K562 (cell line): ENCODE data around the gene YBEY. TPM values are rescaled to one million over a fixed set of nuclear protein-coding genes. Genes with fewer than 3 reads are reported as not detected.

ENCODE experiments used
- BCOR ChIP-seq: fragments of 450-650 bp; IDR thresholded peaks from 2 replicates; pipeline ENCODE4 v1.6.1; 2016
- COPS2 ChIP-seq: fragments of 450-650 bp; conservative IDR thresholded peaks from 2 replicates; pipeline ENCODE4 v1.6.1; 2016; ENCODE audit warnings: mild to moderate bottlenecking, moderate library complexity
- CTBP1 ChIP-seq: fragments of 450-650 bp; IDR thresholded peaks from 2 replicates; pipeline ENCODE4 v1.6.1; 2016; ENCODE audit warnings: borderline replicate concordance
- DDX20 ChIP-seq: fragments of 450-650 bp; IDR thresholded peaks from 2 replicates; pipeline ENCODE4 v1.6.1; 2016; ENCODE audit warnings: missing genetic modification characterization, low read depth, mild to moderate bottlenecking, missing compliant biosample characterization, moderate library complexity
- HNRNPL ChIP-seq: fragments of 200-400 bp; formaldehyde crosslinking; IDR thresholded peaks from 2 replicates; pipeline ENCODE4 v1.6.1; 2017; ENCODE audit warnings: low read depth, mild to moderate bottlenecking, low read length
- MCM7 ChIP-seq, 2 experiments: fragments of 450-650 bp; IDR thresholded peaks; 2 replicates each; pipeline ENCODE4 v1.6.1; 2016 to 2018
- MTA2 ChIP-seq: fragments of 450-650 bp; IDR thresholded peaks from 2 replicates; pipeline ENCODE4 v1.6.1; 2016; ENCODE audit warnings: low read depth
- POLR3G ChIP-seq: IDR thresholded peaks from 2 replicates; pipeline ENCODE4 v1.6.1; 2011; ENCODE audit not compliant: insufficient read length, insufficient replicate concordance; ENCODE audit errors: extremely low read depth
- RFX5 ChIP-seq: IDR thresholded peaks from 2 replicates; pipeline ENCODE4 v1.6.1; 2011; ENCODE audit warnings: low read depth, mild to moderate bottlenecking, improper control_type of control experiment, low read length
- SAP30 ChIP-seq: fragments of 200-600 bp; sonication (generic); IDR thresholded peaks from 2 replicates; pipeline ENCODE4 v1.6.1; 2012; ENCODE audit warnings: borderline replicate concordance, low read depth, mild to moderate bottlenecking, moderate library complexity, low read length, control low read depth, inconsistent platforms; ENCODE audit not compliant: insufficient read depth, poor library complexity, severe bottlenecking
- SP2 ChIP-seq: IDR thresholded peaks from 2 replicates; pipeline ENCODE4 v1.6.1; 2011; ENCODE audit warnings: mild to moderate bottlenecking, low read depth, low read length, moderate library complexity; ENCODE audit not compliant: poor library complexity, severe bottlenecking; ENCODE audit errors: extremely low read depth
- STAT5A ChIP-seq: IDR thresholded peaks from 2 replicates; pipeline ENCODE4 v1.6.1; 2012; ENCODE audit warnings: low read length, inconsistent platforms, borderline replicate concordance
- TAF15 ChIP-seq: fragments of 200-400 bp; formaldehyde crosslinking; IDR thresholded peaks from 2 replicates; pipeline ENCODE4 v1.6.1; 2017; ENCODE audit warnings: mild to moderate bottlenecking, low read depth, low read length, moderate library complexity
- TAF7 ChIP-seq: fragments of 450-650 bp; IDR thresholded peaks from 2 replicates; pipeline ENCODE4 v1.6.1; 2016; ENCODE audit warnings: missing genetic modification characterization, missing compliant biosample characterization
- TFAM ChIP-seq: fragments of 250-450 bp; sonication (Bioruptor Pico); conservative IDR thresholded peaks from 2 replicates; pipeline ENCODE4 v1.5.0; 2021; ENCODE audit warnings: mild to moderate bottlenecking, moderate library complexity
- XRCC3 ChIP-seq: fragments of 450-650 bp; IDR thresholded peaks from 2 replicates; pipeline ENCODE4 v1.6.1; 2017; ENCODE audit warnings: mild to moderate bottlenecking, moderate library complexity
- ZNF140 ChIP-seq: fragments of 250-450 bp; sonication (Bioruptor Pico); IDR thresholded peaks from 2 replicates; pipeline ENCODE4 v1.8.0; 2021; ENCODE audit warnings: moderate library complexity, mild to moderate bottlenecking, inconsistent platforms
- ZNF766 ChIP-seq: fragments of 200-800 bp; sonication (Bioruptor generic); conservative IDR thresholded peaks from 2 replicates; pipeline ENCODE4 v1.6.1; 2016; ENCODE audit warnings: missing genetic modification characterization, missing compliant biosample characterization
- ZNF785 ChIP-seq: fragments of 250-450 bp; sonication (Bioruptor Pico); IDR thresholded peaks from 2 replicates; pipeline ENCODE4 v1.4.0; 2020; ENCODE audit warnings: mild to moderate bottlenecking
- polyA plus RNA-seq, 8 experiments: library from polyadenylated mRNA; depleted of rRNA in 4 of 8; stranded (reverse) in 5 of 8; unstranded in 3 of 8; fragments of >200 nt; fragmentation: Nextera tagmentation in 2 of 8; fragmentation: Illumina TruSeq in 1 of 8; extraction: Ambion mirVana in 2 of 8; extraction: Trizol in 1 of 8; gene quantifications; 2 replicates each; pipeline versions ENCODE4 v1.2.1 to v1.2.3, GENCODE V29; 2011 to 2014; ENCODE audit warnings: inconsistent platforms in 1 of 8, missing spikeins in 1 of 8
- total RNA-seq, 7 experiments: library from RNA; depleted of rRNA in 6 of 7; stranded (reverse); fragments of >200 nt in 6 of 7; fragmentation: Illumina TruSeq in 2 of 7; extraction: Trizol in 2 of 7; gene quantifications; 2 replicates each; pipeline versions ENCODE4 v1.2.1 to v1.2.3, GENCODE V29; 2011 to 2021; ENCODE audit warnings: low replicate concordance in 1 of 7
- TF ChIP-seq, protein P1 (sequence below): sonication (generic); formaldehyde crosslinking; IDR thresholded peaks from 2 replicates; pipeline ENCODE4 v1.8.0; 2022; ENCODE audit warnings: mild to moderate bottlenecking, low read depth, missing genetic modification reagents
- TF ChIP-seq, protein P2 (sequence below): sonication (generic); formaldehyde crosslinking; IDR thresholded peaks from 2 replicates; pipeline ENCODE4 v1.8.1; 2023; ENCODE audit warnings: mild to moderate bottlenecking, missing genetic modification reagents
- TF ChIP-seq, protein P3 (sequence below): fragments of 250-450 bp; sonication (Bioruptor Pico); IDR thresholded peaks from 2 replicates; pipeline ENCODE4 v1.8.0; 2021; ENCODE audit warnings: mild to moderate bottlenecking, moderate library complexity
- TF ChIP-seq, protein P4 (sequence below): fragments of 250-450 bp; sonication (Bioruptor Pico); IDR thresholded peaks from 2 replicates; pipeline ENCODE4 v1.5.0; 2020; ENCODE audit warnings: mild to moderate bottlenecking, borderline replicate concordance

Gene YBEY
- total and polyA plus RNA-seq, 9 of the 15 experiments (the other 6 are each of a cell fraction or from before 2014, with no cell fraction given): 6.4 to 28.0 (median 12.4) TPM

DNA sequence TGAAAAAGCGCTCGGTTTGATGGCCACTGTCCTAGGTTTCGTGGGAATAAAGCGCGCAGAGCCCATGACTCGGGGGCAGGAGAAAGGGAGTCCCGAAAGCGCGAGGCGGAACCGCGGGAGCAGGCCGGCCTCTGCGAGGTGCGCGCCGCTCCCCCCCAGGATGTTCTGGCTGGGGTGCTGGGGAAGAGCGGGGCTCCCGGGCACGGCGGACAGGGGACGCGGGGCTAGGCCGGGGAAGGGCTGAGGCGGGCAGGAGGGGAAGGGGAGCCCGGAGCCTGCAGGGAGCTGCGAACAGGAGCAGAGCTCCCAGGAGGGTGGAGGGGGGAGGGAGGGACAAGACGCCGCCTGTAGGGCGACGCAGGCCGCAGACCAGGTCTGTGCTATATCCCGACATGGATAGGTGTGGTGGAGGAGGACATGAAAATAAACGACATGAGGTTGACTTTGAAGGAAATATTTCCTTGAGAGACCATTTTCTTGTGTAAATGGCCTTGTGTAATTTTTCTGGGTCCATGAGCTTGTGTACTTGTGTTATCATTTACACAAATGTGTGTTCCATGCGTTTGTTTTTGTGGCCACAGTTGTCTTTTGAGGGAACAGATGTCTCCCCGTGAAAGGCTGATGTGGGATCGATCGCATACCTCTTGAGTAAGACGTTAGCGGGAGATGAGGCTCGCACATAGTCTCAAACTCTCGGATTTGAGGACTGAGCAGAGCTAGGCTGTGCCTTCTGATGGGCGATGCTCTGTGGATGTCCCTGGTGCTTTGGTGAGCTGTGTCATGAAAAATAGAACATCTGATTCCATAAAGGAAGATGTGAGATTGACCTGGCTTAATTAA, 39.2 kb downstream of the YBEY start (continued):
- no peak for TF ChIP-seq BCOR
- no peak for TF ChIP-seq MCM7 (IDR thresholded peaks at IDR 0.05)
- TF ChIP-seq CTBP1: no peak; the same call in 1 of the 2 replicates
- TF ChIP-seq, protein P1, sequence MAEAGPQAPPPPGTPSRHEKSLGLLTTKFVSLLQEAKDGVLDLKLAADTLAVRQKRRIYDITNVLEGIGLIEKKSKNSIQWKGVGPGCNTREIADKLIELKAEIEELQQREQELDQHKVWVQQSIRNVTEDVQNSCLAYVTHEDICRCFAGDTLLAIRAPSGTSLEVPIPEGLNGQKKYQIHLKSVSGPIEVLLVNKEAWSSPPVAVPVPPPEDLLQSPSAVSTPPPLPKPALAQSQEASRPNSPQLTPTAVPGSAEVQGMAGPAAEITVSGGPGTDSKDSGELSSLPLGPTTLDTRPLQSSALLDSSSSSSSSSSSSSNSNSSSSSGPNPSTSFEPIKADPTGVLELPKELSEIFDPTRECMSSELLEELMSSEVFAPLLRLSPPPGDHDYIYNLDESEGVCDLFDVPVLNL (CRISPR knock-in tag): no peak
- no peak for TF ChIP-seq ZNF785 (CRISPR knock-in tag)
- no peak for TF ChIP-seq DDX20 (tag)
- no peak for TF ChIP-seq TAF7 (tag)
- 0 out of 2 replicates have a peak, but pooled peaks have one; percentile 3 for TF ChIP-seq ZNF766
- TF ChIP-seq XRCC3: no peak
- TF ChIP-seq, protein P2, sequence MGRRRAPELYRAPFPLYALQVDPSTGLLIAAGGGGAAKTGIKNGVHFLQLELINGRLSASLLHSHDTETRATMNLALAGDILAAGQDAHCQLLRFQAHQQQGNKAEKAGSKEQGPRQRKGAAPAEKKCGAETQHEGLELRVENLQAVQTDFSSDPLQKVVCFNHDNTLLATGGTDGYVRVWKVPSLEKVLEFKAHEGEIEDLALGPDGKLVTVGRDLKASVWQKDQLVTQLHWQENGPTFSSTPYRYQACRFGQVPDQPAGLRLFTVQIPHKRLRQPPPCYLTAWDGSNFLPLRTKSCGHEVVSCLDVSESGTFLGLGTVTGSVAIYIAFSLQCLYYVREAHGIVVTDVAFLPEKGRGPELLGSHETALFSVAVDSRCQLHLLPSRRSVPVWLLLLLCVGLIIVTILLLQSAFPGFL (CRISPR knock-in tag): 0 out of 2 replicates have a peak, but pooled peaks have one; percentile 59
- TF ChIP-seq POLR3G: no peak
- TF ChIP-seq RFX5: no peak
- TF ChIP-seq TFAM (CRISPR knock-in tag): no peak
- no peak for TF ChIP-seq TAF15
- TF ChIP-seq SP2: no peak
- TF ChIP-seq HNRNPL: no peak
- TF ChIP-seq COPS2: no peak
- TF ChIP-seq, protein P3, sequence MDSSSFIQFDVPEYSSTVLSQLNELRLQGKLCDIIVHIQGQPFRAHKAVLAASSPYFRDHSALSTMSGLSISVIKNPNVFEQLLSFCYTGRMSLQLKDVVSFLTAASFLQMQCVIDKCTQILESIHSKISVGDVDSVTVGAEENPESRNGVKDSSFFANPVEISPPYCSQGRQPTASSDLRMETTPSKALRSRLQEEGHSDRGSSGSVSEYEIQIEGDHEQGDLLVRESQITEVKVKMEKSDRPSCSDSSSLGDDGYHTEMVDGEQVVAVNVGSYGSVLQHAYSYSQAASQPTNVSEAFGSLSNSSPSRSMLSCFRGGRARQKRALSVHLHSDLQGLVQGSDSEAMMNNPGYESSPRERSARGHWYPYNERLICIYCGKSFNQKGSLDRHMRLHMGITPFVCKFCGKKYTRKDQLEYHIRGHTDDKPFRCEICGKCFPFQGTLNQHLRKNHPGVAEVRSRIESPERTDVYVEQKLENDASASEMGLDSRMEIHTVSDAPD (CRISPR knock-in tag): no peak
- TF ChIP-seq, protein P4, sequence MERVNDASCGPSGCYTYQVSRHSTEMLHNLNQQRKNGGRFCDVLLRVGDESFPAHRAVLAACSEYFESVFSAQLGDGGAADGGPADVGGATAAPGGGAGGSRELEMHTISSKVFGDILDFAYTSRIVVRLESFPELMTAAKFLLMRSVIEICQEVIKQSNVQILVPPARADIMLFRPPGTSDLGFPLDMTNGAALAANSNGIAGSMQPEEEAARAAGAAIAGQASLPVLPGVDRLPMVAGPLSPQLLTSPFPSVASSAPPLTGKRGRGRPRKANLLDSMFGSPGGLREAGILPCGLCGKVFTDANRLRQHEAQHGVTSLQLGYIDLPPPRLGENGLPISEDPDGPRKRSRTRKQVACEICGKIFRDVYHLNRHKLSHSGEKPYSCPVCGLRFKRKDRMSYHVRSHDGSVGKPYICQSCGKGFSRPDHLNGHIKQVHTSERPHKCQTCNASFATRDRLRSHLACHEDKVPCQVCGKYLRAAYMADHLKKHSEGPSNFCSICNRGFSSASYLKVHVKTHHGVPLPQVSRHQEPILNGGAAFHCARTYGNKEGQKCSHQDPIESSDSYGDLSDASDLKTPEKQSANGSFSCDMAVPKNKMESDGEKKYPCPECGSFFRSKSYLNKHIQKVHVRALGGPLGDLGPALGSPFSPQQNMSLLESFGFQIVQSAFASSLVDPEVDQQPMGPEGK (CRISPR knock-in tag): no peak
- no peak for TF ChIP-seq STAT5A
- TF ChIP-seq SAP30: no peak
- TF ChIP-seq MTA2: no peak
- TF ChIP-seq ZNF140 (CRISPR knock-in tag): no peak
